Peyer's patch (tissue), 4 donors: ENCODE data around the gene PMM1. TPM values are rescaled to one million over a fixed set of nuclear protein-coding genes. Genes with fewer than 3 reads are reported as not detected.

ENCODE experiments used
- DNase-seq, 3 donors: peaks; one replicate each; pipeline ENCODE4 v3.0.0-alpha.2; 2017 to 2019
- H3K27ac ChIP-seq, 4 donors: fragments of 200-600 bp; sonication (generic); one replicate each; pipeline ENCODE4 v1.5.1; 2016 to 2019
- H3K27me3 ChIP-seq, 2 donors: fragments of 200-600 bp; sonication (generic); one replicate each; pipeline ENCODE4 v1.5.1; 2019
- H3K36me3 ChIP-seq, 3 donors: fragments of 200-600 bp; sonication (generic); one replicate each; pipeline ENCODE4 v1.5.1; 2016 to 2019
- H3K4me1 ChIP-seq, 4 donors: fragments of 200-600 bp; sonication (generic); one replicate each; pipeline ENCODE4 v1.5.1; 2016 to 2019
- H3K4me3 ChIP-seq, 4 donors: fragments of 200-600 bp; sonication (generic); 1 replicate in 3 of 4; 2 replicates in 1 of 4; pipeline ENCODE4 v1.5.1; 2016 to 2019; ENCODE audit warnings: mild to moderate bottlenecking in 1 of 4
- H3K9me3 ChIP-seq, 4 donors: fragments of 200-600 bp; sonication (generic); one replicate each; pipeline ENCODE4 v1.5.1; 2016 to 2019; ENCODE audit warnings: mild to moderate bottlenecking in 1 of 4
- CTCF ChIP-seq, 6 experiments: fragments of 450-650 bp in 4 of 6; fragments of 200-600 bp in 2 of 6; sonication (generic) in 1 of 6; IDR thresholded peaks; one replicate each; pipeline ENCODE4 v1.5.1; 2017 to 2019; ENCODE audit warnings: antibody characterized with exemption in 6 of 6, mild to moderate bottlenecking in 3 of 6, moderate library complexity in 1 of 6
- POLR2A ChIP-seq, 2 donors: fragments of 450-650 bp; IDR thresholded peaks; one replicate each; pipeline ENCODE4 v1.5.1; 2017; ENCODE audit warnings: antibody characterized with exemption in 2 of 2, mild to moderate bottlenecking in 2 of 2, moderate library complexity in 2 of 2
- total RNA-seq, 4 donors: library from RNA; depleted of rRNA; stranded (reverse); fragments of >200 nt; gene quantifications; one replicate each; pipeline ENCODE4 v1.1.0, GENCODE V29; 2016

Gene PMM1
- total RNA-seq, 4 donors from 2014 or later = 63.5 to 139 (median 101) TPM

DNA sequence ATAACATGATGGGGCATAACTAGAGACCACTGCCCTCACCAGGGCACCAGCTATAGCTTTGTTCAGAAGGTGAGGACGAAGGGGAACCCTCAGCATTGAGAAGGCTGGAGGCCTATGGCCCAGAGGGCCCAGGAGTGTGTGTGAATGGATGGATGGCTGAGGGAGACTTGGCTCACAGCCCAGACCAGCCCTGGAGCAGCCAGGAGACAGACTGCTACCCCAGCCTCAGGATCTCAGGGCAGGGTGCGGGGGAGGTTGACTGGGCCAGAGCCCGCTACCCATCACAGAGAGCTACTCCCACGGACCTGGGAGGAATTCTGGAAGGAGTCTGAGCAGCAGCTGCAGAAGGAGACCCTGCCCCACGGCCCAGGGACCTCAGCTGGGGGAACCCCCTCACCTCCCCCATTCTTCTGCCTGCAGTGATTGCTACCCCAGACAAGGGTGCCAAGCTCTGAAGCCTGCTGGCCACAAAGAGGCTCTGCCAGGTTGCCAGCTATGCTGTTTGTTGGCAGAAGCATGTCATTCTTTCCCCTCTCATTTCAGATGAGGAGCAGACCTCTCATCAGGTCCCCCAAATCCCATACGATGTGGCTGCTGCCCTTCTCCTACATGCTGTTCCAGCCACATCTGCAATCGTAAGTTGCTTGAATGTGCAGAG is 34.2 kb downstream of the PMM1 start:
- H3K27ac ChIP-seq = no peak overlapping the region
- no peaks in the 10 kb centered on the region for H3K9me3 ChIP-seq
- peaks cover 0 to 9% (median 0%) of the 10 kb centered on the region in 4 donors for H3K4me1 ChIP-seq
- H3K36me3 ChIP-seq = no peaks in the 10 kb centered on the region
- no peak overlapping the region for H3K4me3 ChIP-seq
- TF ChIP-seq POLR2A (IDR thresholded peaks at IDR 0.05) = no peak
- no peak for TF ChIP-seq CTCF (IDR thresholded peaks at IDR 0.05)
- DNase-seq = no peak
- no peaks in the 10 kb centered on the region for H3K27me3 ChIP-seq

- Histone ChIP-seq H3K4me1 (no peaks in the 10 kb centered on the region), H3K27ac (no peak overlapping the region), H3K9me3 (no peaks in the 10 kb centered on the region), H3K36me3 (no peaks in the 10 kb centered on the region), H3K27me3 (no peaks in the 10 kb centered on the region), H3K4me3 (no peak overlapping the region)
- no peak for DNase-seq
- TF ChIP-seq POLR2A (IDR thresholded peaks at IDR 0.05) = no peak
- TF ChIP-seq CTCF (IDR thresholded peaks at IDR 0.05) = no peak
Observed at GRCh38 chr22:41551877-41552582, 37.6 kb downstream of the PMM1 start.

- Histone ChIP-seq H3K27ac (no peak overlapping the region), H3K36me3 (no peaks in the 10 kb centered on the region), H3K9me3 (no peaks in the 10 kb centered on the region), H3K4me3 (no peak overlapping the region), H3K4me1 (no peaks in the 10 kb centered on the region), H3K27me3 (no peaks in the 10 kb centered on the region)
- no peak for DNase-seq
- no peak for TF ChIP-seq POLR2A (IDR thresholded peaks at IDR 0.05)
- no peak for TF ChIP-seq CTCF (IDR thresholded peaks at IDR 0.05)
Observed at GRCh38 chr22:41550952-41551491, 38.6 kb downstream of the PMM1 start.

- peaks cover 0 to 7% (median 3%) of the 10 kb centered on the region in 4 donors for H3K4me1 ChIP-seq
- no peaks in the 10 kb centered on the region for H3K36me3 ChIP-seq
- no peak overlapping the region for H3K27ac ChIP-seq
- no peak for DNase-seq
- TF ChIP-seq POLR2A (IDR thresholded peaks at IDR 0.05) = no peak
- H3K27me3 ChIP-seq = no peaks in the 10 kb centered on the region
- no peaks in the 10 kb centered on the region for H3K9me3 ChIP-seq
- no peak overlapping the region for H3K4me3 ChIP-seq
Observed at GRCh38 chr22:41548830-41549211, 40.8 kb downstream of the PMM1 start.

GRCh38 chr22:41544671-41545476 is 44.8 kb downstream of the PMM1 start:
- no peak for DNase-seq
- Histone ChIP-seq H3K9me3 (no peaks in the 10 kb centered on the region), H3K4me1 (peaks cover 0 to 31% (median 13%) of the 10 kb centered on the region in 4 donors), H3K36me3 (no peaks in the 10 kb centered on the region), H3K4me3 (peak overlapping the region; percentile 65 to 97 (median 84)), H3K27me3 (no peaks in the 10 kb centered on the region), H3K27ac (peak overlapping the region in 2 of 4 donors; percentile 88)
- TF ChIP-seq CTCF (IDR thresholded peaks at IDR 0.05) (no peak), POLR2A (IDR thresholded peaks at IDR 0.05) (no peak)
